COLO668 (cell line): ENCODE results near the gene MLLT1.

Source experiments
- DNase-seq: peaks from one replicate; lab custom pipeline; 2025; ENCODE audit not compliant: unreplicated experiment; lab: John Stamatoyannopoulos, UW

The MLLT1 gene

GRCh38 chr19:6236310-6237291, 43.2 kb downstream of the MLLT1 start:
- no peak for DNase-seq

GRCh38 chr19:6235031-6235951, 44.5 kb downstream of the MLLT1 start:
- no peak for DNase-seq

- no peak for DNase-seq
Observed at GRCh38 chr19:6234527-6234926, 45.2 kb downstream of the MLLT1 start.

GRCh38 chr19:6233827-6234511, 45.8 kb downstream of the MLLT1 start:
- DNase-seq, result no peak

- DNase-seq, result no peak
Observed at GRCh38 chr19:6233056-6233826, 46.5 kb downstream of the MLLT1 start.

- DNase-seq, result no peak
Observed at GRCh38 chr19:6232601-6233055, 47.1 kb downstream of the MLLT1 start.

- no peak for DNase-seq
Observed at GRCh38 chr19:6230991-6231448, 48.8 kb downstream of the MLLT1 start.

GRCh38 chr19:6229951-6230712, 49.6 kb downstream of the MLLT1 start:
- DNase-seq, result no peak

GRCh38 chr19:6229216-6229913, 50.4 kb downstream of the MLLT1 start:
- DNase-seq, result no peak

GRCh38 chr19:6228551-6229215, 51.1 kb downstream of the MLLT1 start:
- no peak for DNase-seq

- DNase-seq, result no peak
Observed at GRCh38 chr19:6227936-6228325, 51.8 kb downstream of the MLLT1 start.

GRCh38 chr19:6227156-6227935, 52.4 kb downstream of the MLLT1 start:
- no peak for DNase-seq

GRCh38 chr19:6226444-6227155, 53.2 kb downstream of the MLLT1 start:
- no peak for DNase-seq

- DNase-seq, result no peak
Observed at GRCh38 chr19:6226012-6226411, 53.8 kb downstream of the MLLT1 start.

GRCh38 chr19:6225232-6225865, 54.4 kb downstream of the MLLT1 start:
- DNase-seq, result no peak

GRCh38 chr19:6224308-6224675, 55.5 kb downstream of the MLLT1 start:
- no peak for DNase-seq
